Stimulated activated CD4-positive, alpha-beta T cell treated with anti-CD3 and anti-CD28 coated beads, TNF-alpha, amount 100 ng/mL, for 4 hours (primary cell): ENCODE measurements around the gene GTF2B.
"Not testable (repeated sequence)": the region's sequence is repeated elsewhere in the genome, so short reads cannot be mapped to it uniquely, and the experiment has no call there.

Source experiments
- DNase-seq, 3 experiments: peaks; one replicate each; pipeline ENCODE4 v3.0.0-alpha.2; 2020; ENCODE audit warnings: low read depth in 3 of 3

Gene GTF2B

DNA sequence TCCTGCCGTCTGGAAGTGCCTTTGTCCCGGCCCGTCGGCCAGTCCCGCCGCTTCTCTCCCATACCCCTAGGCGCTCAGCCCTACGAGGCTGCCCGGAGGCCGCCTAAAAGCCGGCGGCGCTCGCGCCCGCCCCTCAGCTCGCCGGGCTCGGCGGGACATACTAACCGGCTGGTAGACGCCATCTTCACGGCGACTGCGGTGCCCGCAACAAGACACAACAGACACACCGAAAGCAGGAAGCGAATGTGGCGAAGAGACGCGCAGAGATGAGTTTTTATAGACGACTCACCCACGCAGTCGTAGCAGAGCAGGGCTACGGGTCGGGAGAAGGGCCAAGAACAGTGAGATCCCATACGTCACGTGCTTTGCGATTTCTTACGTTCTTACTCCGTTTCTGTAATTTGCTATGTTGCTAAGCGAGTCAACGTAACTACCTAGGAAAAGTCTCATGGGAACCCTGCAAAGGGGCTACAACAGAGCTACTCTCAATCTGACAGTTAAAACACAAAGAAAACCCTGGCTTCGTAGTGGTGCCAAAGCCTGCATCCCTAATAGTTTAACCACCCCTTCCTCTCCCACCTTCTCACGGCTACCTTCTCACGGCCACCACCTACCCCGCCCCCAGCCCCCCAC lies at the start of gene GTF2B:
TSS of gene GTF2B (minus strand) at position 250 of the 633 bp plus-strand sequence. CDS start at position 182, 68 bp downstream.
- peak; percentile 73 to 90 (median 85) for DNase-seq

- not testable (repeated sequence) for DNase-seq
Observed at GRCh38 chr1:88938528-88938927, 47.2 kb upstream of the GTF2B start.

DNA sequence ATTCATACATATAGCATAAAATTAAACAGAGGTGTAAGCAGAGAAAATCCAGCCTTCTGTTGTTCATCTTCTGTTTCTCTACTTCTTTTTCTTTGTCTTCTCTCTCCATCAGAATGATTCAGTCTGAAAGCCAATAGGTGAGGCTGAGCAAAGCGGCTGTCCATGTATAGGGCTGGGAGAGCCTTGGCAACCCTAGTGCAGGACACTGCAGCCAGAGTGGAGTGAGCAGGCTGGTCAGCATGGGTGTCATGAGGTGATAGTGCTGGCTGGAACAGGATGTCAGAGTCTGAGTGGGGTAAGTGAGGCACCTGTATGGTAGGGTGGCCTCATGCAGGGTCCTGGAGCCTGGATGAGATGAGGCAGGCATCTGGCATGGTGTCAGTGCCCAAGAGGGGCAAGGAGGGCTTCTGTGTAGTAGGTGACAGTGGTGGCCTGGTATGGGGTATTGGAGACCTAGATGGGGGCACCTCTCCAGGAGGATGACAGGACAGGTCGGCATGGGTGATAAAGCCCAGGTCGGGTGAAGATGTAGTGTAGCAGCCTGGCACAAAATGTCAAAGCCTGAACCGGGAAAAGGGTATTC lies 45.5 kb upstream of the GTF2B start:
- DNase-seq, result no peak

DNA sequence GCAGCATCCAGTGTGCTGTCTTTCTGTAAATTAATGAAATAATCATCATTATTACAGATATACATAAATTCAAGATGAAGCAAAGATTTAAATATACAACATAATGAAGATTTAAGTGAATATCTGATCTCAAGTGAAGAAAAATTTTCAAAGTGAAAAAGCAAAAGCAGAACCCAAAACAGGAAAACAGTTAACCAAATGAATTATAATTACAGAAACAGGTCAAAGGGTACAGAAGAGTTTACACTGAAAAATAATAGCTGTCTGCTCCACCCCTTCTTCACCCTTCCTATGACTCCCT lies 44.8 kb upstream of the GTF2B start:
- no peak for DNase-seq

DNA sequence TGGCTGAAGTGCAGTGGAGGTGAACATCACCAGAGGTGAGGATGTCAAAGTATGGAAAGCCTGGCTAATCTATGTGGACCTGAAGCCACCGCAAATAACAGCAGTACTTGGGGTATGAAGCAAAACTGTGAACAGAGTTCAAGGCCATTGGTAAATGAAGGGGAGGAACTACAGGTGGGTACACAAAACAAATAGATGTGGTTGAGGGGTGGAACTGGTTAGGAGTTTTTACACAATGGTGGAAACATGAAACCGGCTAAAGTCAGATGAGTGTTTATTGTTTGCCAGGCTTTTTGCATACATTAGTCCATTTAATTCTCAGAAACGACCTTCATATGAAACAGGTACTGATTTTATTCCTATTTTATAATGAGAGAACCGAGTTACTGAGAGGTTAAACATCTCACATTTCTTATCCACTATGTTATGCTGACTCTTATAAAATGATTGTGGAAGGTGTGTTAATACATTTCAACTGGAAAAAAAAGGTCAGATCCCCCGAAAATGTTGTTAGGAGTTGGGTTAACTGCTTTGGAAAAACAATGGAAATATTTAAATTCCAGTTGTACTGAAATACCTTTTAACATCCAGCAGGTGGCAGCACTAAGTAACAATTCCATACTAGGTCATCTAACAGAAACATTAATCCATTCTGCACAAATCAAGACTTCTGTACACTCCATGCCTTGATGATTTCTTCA lies 44.3 kb upstream of the GTF2B start:
- DNase-seq, result no peak

GRCh38 chr1:88930176-88930575 lies 38.8 kb upstream of the GTF2B start:
- not testable (repeated sequence) for DNase-seq

GRCh38 chr1:88923224-88923623 lies 31.9 kb upstream of the GTF2B start:
- no peak for DNase-seq

GRCh38 chr1:88922214-88922613 lies 30.8 kb upstream of the GTF2B start:
- DNase-seq, result no peak

DNA sequence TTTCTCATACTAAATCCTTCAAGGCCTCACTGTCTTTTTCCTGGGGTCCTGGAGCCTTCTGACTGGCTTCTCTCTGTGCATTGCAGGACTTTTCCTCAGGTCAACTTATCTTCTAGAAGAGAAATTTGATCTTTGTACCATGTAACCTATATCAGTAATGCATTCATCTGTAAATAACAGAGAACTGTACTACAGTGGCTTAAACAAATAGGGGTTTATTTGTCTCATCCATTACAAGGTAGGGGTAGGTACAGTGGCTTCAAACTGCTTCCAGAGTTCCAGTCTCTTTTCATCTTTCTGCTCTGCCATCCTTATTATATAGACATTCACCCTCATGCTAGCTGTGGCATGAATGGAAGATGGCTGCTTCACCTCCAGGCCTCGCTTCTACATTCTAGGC lies 29.5 kb upstream of the GTF2B start:
- DNase-seq, result no peak

GRCh38 chr1:88917321-88918025 lies 26.1 kb upstream of the GTF2B start:
- no peak for DNase-seq

GRCh38 chr1:88916883-88917282 lies 25.5 kb upstream of the GTF2B start:
- DNase-seq, result no peak

DNA sequence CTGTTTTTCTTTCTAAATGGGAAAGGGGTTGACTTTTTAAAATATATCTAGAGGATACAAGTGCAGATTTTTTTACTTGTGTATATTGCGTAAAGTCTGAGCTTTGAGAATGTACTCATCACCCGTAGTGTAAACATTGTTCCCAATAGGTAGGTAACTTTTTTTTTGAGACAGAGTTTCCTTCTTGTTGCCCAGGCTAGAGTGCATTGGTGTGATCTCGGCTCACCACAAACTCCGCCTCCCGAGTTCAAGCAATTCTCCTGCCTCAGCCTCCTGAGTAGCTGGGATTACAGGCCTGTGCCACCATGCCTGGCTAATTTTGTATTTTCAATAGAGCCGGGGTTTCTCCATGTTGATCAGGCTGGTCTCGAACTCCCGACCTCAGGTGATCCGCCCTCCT lies 20.4 kb upstream of the GTF2B start:
- not testable (repeated sequence) for DNase-seq

- DNase-seq, result no peak
Observed at GRCh38 chr1:88911161-88911560, 19.8 kb upstream of the GTF2B start.

GRCh38 chr1:88910401-88910800 lies 19.0 kb upstream of the GTF2B start:
- no peak for DNase-seq

GRCh38 chr1:88900883-88901282 lies 9.5 kb upstream of the GTF2B start:
- no peak for DNase-seq

GRCh38 chr1:88897070-88897730 lies 5.8 kb upstream of the GTF2B start:
- no peak for DNase-seq

- no peak for DNase-seq
Observed at GRCh38 chr1:88892357-88892877, 1.1 kb upstream of the GTF2B start.

DNA sequence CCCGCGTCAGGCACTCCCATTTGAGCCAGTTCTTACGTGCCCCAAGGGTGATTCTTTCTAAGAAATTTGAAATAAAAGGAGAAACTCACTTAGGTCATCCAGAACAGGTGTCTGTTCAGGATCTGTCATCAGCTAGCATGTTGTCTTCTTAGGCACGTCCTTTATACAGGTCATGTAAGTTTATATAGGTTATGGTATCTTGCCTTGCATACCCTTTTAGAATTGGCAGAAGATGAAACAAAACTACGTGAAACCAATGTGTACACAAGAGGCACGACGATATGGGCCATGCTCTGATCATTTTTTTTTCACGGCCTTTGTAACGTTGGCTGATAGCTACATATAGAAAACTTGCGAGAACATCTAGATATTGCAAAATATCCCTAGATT lies 579 bp upstream of the GTF2B start:
- no peak for DNase-seq

DNA sequence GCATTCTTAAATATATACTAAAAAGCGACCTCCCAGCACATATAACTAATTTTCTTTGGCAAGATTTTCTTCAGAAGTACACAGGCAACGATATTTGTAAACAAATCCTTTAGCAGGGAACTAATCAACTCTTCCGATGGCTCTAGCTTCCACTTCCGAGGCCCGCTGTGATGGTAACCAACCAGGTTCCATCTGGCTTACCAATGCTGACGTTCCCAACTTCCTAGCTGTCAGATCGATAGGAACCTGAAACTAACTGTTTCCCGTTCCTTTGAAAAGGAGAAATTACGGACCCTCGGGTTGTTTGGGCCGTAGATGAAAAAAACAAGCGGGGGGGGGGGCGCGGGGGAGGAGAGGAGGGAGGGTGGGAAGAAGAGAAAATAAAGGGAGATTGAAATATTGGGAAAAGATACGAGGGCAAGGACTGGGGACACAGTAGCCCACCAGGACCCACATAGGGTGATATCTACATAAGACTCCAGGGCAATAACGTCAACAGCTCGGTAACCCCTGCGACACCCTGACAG lies 513 bp downstream of the GTF2B start:
- peak in 1 of 3 experiments; percentile 20 for DNase-seq

DNA sequence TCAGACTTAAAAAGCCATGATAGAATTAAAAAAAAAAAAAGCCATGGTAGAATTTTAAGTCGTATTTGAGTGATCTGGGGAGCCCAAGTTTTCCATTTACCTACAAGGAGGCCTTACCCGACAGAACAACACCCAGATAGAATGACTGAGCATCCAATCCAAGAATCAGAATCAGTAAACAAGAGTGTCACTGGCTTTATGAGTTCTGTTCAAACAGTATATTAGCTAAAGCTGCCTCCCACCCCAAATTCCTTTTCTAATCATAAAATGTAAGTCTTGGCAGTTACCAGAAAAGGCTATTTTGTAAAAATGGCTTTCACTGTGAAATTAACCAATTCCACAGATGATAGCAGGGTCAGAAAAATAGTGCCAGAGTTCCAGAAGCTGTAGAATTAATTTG lies 1.2 kb downstream of the GTF2B start:
- DNase-seq, result no peak

GRCh38 chr1:88888750-88889149 lies 2.6 kb downstream of the GTF2B start:
- no peak for DNase-seq

DNA sequence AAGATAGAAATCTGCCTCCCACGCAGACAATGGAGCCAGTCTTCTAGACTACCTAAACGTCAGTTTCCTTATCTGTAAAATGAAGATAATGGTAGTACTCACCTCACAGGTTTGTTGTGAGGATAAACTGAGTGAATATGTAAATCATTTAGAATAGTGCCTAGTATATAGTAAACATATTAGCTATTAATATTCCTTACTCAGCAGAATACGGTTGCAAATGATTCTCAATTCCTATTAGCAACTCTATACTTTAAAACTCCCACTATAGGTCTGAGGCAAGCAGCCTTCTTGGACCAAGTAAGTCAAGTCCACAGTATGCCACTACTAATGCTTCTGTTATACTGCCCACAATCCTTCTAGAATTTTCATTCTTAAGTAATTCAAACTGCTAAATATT lies 5.4 kb downstream of the GTF2B start:
- no peak for DNase-seq
